Esophagus squamous epithelium (tissue), 4 donors: Measurements from ENCODE around the gene UCN.

Experiments
- POLR2A ChIP-seq, 4 donors: fragments of 450-650 bp; IDR thresholded peaks; one replicate each; pipeline ENCODE4 v1.6.1; 2017; ENCODE audit warnings: antibody characterized with exemption in 4 of 4, mild to moderate bottlenecking in 4 of 4, moderate library complexity in 3 of 4
- TF ChIP-seq, protein P1 (sequence below), 6 experiments: fragments of 450-650 bp in 4 of 6; fragments of 200-600 bp in 2 of 6; sonication (generic) in 2 of 6; IDR thresholded peaks; one replicate each; pipeline ENCODE4 v1.5.1; 2016 to 2019; ENCODE audit warnings: antibody characterized with exemption in 6 of 6, mild to moderate bottlenecking in 4 of 6, moderate library complexity in 4 of 6

DNA sequence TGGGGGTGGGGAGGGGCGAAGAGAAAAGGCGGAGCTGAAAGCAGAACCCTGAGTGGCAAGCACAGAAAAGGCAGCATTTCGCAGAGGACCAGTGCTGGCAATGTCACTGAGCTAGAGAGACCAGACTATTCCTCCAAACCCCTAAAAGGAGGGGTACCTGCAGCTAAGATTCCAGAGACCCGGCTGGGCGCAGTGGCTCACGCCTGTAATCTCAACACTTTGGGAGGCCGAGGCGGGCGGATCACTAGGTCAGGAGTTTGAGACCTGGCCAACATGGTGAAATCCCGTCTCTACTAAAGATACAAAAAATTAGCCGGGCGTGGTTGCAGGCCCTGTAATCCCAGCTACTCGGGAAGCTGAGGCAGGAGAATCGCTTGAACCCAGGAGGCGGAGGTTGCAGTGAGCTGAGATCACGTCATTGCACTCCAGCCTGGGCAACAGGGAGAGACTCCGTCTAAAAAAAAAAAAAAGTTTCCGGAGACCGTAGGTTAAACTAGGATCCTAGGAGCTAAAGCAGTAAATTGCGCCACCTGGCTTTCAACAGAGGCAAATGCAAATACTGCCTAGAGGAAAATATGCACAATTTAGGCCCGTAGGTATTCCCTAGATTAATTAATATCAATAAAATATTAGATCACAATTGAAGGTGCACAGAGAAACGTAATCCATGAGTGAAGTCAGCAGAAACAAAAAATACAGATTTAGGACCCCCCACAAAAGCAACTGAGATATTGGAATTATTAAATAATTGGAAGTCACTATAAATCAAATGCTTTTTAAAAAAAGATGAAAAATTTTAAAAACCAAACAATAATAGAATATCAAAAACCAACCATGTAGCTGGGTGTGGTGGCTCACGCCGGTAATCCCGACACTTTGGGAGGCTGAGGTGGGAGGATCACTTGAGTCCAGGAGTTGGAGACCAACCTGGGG is 4.9 kb downstream of the UCN start:
- TF ChIP-seq, protein P1, sequence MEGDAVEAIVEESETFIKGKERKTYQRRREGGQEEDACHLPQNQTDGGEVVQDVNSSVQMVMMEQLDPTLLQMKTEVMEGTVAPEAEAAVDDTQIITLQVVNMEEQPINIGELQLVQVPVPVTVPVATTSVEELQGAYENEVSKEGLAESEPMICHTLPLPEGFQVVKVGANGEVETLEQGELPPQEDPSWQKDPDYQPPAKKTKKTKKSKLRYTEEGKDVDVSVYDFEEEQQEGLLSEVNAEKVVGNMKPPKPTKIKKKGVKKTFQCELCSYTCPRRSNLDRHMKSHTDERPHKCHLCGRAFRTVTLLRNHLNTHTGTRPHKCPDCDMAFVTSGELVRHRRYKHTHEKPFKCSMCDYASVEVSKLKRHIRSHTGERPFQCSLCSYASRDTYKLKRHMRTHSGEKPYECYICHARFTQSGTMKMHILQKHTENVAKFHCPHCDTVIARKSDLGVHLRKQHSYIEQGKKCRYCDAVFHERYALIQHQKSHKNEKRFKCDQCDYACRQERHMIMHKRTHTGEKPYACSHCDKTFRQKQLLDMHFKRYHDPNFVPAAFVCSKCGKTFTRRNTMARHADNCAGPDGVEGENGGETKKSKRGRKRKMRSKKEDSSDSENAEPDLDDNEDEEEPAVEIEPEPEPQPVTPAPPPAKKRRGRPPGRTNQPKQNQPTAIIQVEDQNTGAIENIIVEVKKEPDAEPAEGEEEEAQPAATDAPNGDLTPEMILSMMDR (IDR thresholded peaks at IDR 0.05): peak; percentile 83 to 91 (median 89)
- no peak for TF ChIP-seq POLR2A (IDR thresholded peaks at IDR 0.05)
